GM13977 (cell line): Measurements from ENCODE around the gene ARHGEF40.
A peak's percentile ranks its signal among the peaks of the same experiment; 100 is the strongest.

Experiments
- DNase-seq: peaks from one replicate; pipeline ENCODE4 v3.0.0; 2012; ENCODE audit warnings: low spot score
- in situ Hi-C: fragments of 300-500 bp; cut with MboI; formaldehyde crosslinking; loops from one replicate; pipeline ENCODE4 v1.12.0; 2022; ENCODE audit warnings: low sequenced_read_pairs, low pct_unique_long_range_greater_than_20kb, mixed read lengths, inconsistent platforms; ENCODE audit not compliant: unreplicated experiment
- TF ChIP-seq, protein P1 (sequence below): IDR thresholded peaks from 2 replicates; pipeline ENCODE4 v1.5.1; 2012; ENCODE audit warnings: mild to moderate bottlenecking, control low read depth; ENCODE audit not compliant: insufficient read depth; ENCODE audit errors: extremely low read depth, missing control alignments

The ARHGEF40 gene

DNA sequence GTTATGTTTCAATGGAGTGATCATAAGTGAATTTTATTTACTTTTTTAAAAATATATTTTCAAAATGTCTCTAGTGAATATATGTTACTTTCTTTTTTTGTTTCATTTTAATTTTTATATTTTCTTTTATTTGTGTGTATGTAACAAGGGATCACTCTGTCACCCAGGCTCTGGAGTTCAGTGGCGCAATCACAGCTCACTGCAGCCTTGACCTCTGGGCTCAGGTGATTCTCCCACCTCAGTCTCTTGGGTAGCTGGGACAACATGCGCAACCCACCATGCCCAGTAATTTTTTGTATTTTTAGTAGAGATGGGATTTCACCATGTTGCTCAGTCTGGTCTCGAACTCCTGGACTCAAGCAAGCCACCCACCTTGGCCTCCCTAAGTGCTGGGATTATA, 48.8 kb downstream of the ARHGEF40 start:
- TF ChIP-seq, protein P1, sequence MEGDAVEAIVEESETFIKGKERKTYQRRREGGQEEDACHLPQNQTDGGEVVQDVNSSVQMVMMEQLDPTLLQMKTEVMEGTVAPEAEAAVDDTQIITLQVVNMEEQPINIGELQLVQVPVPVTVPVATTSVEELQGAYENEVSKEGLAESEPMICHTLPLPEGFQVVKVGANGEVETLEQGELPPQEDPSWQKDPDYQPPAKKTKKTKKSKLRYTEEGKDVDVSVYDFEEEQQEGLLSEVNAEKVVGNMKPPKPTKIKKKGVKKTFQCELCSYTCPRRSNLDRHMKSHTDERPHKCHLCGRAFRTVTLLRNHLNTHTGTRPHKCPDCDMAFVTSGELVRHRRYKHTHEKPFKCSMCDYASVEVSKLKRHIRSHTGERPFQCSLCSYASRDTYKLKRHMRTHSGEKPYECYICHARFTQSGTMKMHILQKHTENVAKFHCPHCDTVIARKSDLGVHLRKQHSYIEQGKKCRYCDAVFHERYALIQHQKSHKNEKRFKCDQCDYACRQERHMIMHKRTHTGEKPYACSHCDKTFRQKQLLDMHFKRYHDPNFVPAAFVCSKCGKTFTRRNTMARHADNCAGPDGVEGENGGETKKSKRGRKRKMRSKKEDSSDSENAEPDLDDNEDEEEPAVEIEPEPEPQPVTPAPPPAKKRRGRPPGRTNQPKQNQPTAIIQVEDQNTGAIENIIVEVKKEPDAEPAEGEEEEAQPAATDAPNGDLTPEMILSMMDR: no peak

DNA sequence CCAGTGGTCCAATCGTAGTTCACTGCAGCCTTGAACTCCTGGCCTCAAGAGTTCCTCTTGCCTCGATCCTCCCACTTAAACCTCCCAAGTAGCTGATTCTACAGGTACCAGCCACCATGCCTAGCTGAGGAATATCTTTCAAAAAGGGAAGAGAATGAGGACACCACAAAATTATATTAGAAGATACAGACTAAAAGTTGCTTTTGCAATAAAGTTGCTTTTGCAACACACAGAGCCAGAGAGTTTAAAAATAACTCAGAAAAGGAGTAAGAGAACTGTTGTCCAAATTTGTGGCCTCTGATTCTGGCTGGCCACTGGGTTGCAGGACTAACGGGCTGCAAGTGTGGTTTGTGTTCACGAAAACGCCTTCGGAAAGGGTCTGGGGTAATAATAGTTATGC, 50.6 kb downstream of the ARHGEF40 start:
- TF ChIP-seq, protein P1: no peak
- in situ Hi-C loops: no loop called here
- DNase-seq: no peak

More for the DNA sequence above, 48.8 kb downstream of the ARHGEF40 start:
- in situ Hi-C loops: no loop called here
- DNase-seq: no peak

DNA sequence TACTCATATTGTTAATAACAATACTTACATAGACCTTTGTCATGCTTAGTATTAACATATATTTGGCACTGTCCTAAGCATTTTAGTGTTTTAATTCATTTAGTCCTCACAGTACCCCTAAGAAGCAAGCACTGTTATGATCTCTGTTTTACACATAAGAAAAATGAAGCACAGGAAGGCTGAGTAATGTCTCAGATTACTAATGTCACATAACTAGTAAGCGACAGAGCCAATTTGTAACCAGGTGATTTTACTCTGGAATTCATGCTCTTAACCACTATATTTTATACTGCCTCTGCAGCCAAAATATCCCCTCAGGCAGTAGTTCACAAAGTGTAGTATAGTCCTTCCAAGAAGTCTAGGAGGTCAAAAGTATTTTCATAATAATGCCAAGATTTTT, 51.0 kb downstream of the ARHGEF40 start:
- in situ Hi-C loops: no loop called here
- no peak for DNase-seq
- TF ChIP-seq, protein P1: no peak

DNA sequence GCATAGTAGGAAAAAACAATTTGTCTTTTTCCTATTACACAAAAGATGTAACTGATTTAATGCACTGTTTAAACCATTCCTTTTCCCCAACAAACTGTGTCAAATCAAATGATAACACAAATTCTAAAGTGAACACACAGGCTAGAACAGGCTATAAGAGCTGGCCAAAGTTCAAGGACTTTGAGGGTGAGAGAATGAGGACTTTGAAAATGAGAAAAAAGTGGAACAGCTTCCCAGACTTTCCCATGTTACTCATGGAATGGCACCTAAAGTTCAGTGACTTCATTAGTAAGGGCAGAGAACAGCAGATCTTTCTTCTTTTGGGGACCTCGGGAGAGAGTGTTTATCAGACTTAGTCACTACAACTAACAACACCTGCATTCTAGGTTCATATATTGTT, 53.3 kb downstream of the ARHGEF40 start:
- TF ChIP-seq, protein P1: no peak

DNA sequence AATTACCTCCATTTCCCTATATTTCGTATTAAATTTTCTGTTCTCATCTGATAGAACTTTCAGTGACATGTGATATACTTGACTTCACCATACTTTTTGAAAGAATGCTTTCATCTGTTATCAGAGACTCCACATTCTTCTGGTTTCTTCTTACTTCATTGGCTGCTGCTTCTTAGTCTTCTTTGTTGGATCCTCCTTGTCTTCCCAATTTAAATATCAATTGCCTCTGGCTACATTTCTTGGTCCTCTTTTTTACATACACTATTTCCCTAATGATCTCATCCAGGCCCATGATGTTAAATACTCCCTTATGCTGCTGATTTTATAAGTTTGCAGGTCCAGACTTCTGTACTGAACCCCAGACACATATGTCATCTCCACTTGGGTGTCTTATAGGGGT, 63.8 kb downstream of the ARHGEF40 start:
- in situ Hi-C loops: no loop called here
- no peak for DNase-seq
- TF ChIP-seq, protein P1: no peak

More for the DNA sequence above, 53.3 kb downstream of the ARHGEF40 start:
- in situ Hi-C loops: no loop called here
- no peak for DNase-seq

DNA sequence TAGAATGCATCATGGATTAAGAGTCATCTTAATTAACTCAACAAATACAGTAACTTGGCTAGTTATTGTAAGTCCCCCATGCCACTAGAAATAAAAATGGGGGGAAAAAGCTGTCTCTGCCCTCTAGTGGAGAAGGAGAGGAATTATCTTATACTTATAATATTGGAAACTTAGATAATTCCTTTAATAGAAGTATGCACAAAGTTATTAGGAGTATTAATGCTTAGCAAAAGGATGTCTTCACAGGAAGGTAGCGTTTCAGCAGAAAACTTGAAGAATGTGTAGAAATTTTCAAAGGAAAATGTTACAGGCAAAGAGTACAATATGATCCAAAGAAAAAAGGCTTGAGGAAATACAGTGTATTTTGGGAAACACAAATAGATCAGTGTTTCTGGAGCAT, 65.9 kb downstream of the ARHGEF40 start:
- TF ChIP-seq, protein P1: peak; percentile 49
- in situ Hi-C loops: no loop called here

More for the DNA sequence above, 65.9 kb downstream of the ARHGEF40 start:
- peak; percentile 57 for DNase-seq
